BLaER1 (cell line): ENCODE data around the gene ACTR5.
A peak's percentile ranks its signal among the peaks of the same experiment; 100 is the strongest.
"Not testable (repeated sequence)": the region's sequence is repeated elsewhere in the genome, so short reads cannot be mapped to it uniquely, and the experiment has no call there.

Source experiments
- H3K27ac ChIP-seq: shearing (Covaris generic); formaldehyde crosslinking; 2 replicates; pipeline ENCODE4 v1.8.1; 2022
- H3K27me3 ChIP-seq: shearing (Covaris generic); formaldehyde crosslinking; 2 replicates; pipeline ENCODE4 v1.8.1; 2022
- H3K36me3 ChIP-seq: shearing (Covaris generic); formaldehyde crosslinking; 2 replicates; pipeline ENCODE4 v1.8.1; 2022
- H3K4me1 ChIP-seq: shearing (Covaris generic); formaldehyde crosslinking; 2 replicates; pipeline ENCODE4 v1.8.1; 2022
- H3K4me2 ChIP-seq: shearing (Covaris generic); formaldehyde crosslinking; 2 replicates; pipeline ENCODE4 v1.8.1; 2022
- H3K4me3 ChIP-seq: shearing (Covaris generic); formaldehyde crosslinking; 2 replicates; pipeline ENCODE4 v1.8.1; 2022
- H3K9ac ChIP-seq: shearing (Covaris generic); formaldehyde crosslinking; 2 replicates; pipeline ENCODE4 v1.8.1; 2022
- H3K9me3 ChIP-seq: shearing (Covaris generic); formaldehyde crosslinking; 2 replicates; pipeline ENCODE4 v1.8.1; 2022
- H4K20me1 ChIP-seq: shearing (Covaris generic); formaldehyde crosslinking; 2 replicates; pipeline ENCODE4 v1.8.1; 2022
- Cebpa-rat ChIP-seq: shearing (Covaris generic); IDR thresholded peaks from 2 replicates; pipeline ENCODE4 v1.8.1; 2022

Gene ACTR5

GRCh38 chr20:38811769-38812168, 63.5 kb downstream of the ACTR5 start:
- Histone ChIP-seq H3K9me3 (peaks cover 6% of the 10 kb centered on the region; the same call in 1 of the 2 replicates), H4K20me1 (peaks cover 42% of the 10 kb centered on the region), H3K27ac (peak overlapping the region; percentile 72), H3K9ac (no peak overlapping the region; the same call in 1 of the 2 replicates), H3K27me3 (no peaks in the 10 kb centered on the region), H3K4me2 (peak overlapping the region; percentile 93), H3K4me1 (peaks cover 68% of the 10 kb centered on the region), H3K4me3 (no peak overlapping the region), H3K36me3 (0 out of 2 replicates have a peak, but pooled peaks cover under 1% of the 10 kb centered on the region)
- no peak for TF ChIP-seq Cebpa-rat

GRCh38 chr20:38812182-38812581, 63.9 kb downstream of the ACTR5 start:
- no peaks in the 10 kb centered on the region for H3K27me3 ChIP-seq
- H3K36me3 ChIP-seq = peaks cover 4% of the 10 kb centered on the region; the same call in 1 of the 2 replicates
- H3K9ac ChIP-seq = peak overlapping the region; percentile 26; the same call in 1 of the 2 replicates
- peaks cover 10% of the 10 kb centered on the region; the same call in 1 of the 2 replicates for H3K9me3 ChIP-seq
- H3K27ac ChIP-seq = peak overlapping the region; percentile 72
- H4K20me1 ChIP-seq = peaks cover 40% of the 10 kb centered on the region
- peaks cover 64% of the 10 kb centered on the region for H3K4me1 ChIP-seq
- no peak for TF ChIP-seq Cebpa-rat
- no peak overlapping the region for H3K4me3 ChIP-seq
- peak overlapping the region; percentile 93 for H3K4me2 ChIP-seq

GRCh38 chr20:38812709-38813573, 64.7 kb downstream of the ACTR5 start:
- Histone ChIP-seq H3K9ac (peak overlapping the region; percentile 26; the same call in 1 of the 2 replicates), H3K9me3 (peaks cover 14% of the 10 kb centered on the region; the same call in 1 of the 2 replicates), H3K4me3 (no peak overlapping the region), H4K20me1 (peaks cover 34% of the 10 kb centered on the region), H3K36me3 (peaks cover 8% of the 10 kb centered on the region; the same call in 1 of the 2 replicates), H3K4me1 (peaks cover 60% of the 10 kb centered on the region), H3K27ac (peak overlapping the region; percentile 72), H3K27me3 (no peaks in the 10 kb centered on the region), H3K4me2 (peak overlapping the region; percentile 93)
- TF ChIP-seq Cebpa-rat = no peak

DNA sequence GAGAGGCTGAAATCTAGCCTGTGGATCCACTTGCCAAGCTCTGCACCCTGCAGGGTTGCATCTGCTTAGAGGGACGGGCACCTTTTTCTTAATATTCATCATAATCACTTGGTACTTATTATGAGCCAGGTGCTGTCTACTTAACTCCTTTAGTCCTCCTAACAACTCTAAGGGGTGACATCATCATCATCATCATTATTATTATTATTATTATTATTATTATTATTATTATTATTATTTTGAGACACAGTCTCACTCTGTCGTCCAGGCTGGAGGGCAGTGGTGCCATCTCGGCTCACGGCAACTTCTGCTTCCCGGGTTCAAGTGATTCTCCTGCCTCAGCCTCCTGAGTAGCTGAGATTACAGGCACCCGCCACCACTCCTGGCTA, 65.3 kb downstream of the ACTR5 start:
- H3K27ac ChIP-seq, H3K27me3 ChIP-seq, H3K4me3 ChIP-seq, H3K36me3 ChIP-seq, H3K9ac ChIP-seq: not testable (repeated sequence)
- peaks cover 60% of the 10 kb centered on the region for H3K4me1 ChIP-seq
- H3K9me3 ChIP-seq = peaks cover 14% of the 10 kb centered on the region; the same call in 1 of the 2 replicates
- H3K4me2 ChIP-seq = peak overlapping the region; percentile 93
- H4K20me1 ChIP-seq = peaks cover 34% of the 10 kb centered on the region

- Histone ChIP-seq H3K9ac (no peak overlapping the region), H3K36me3 (peaks cover 8% of the 10 kb centered on the region; the same call in 1 of the 2 replicates), H3K4me3 (no peak overlapping the region), H3K27me3 (no peaks in the 10 kb centered on the region), H4K20me1 (peaks cover 22% of the 10 kb centered on the region), H3K4me1 (peaks cover 43% of the 10 kb centered on the region), H3K9me3 (peaks cover 16% of the 10 kb centered on the region; the same call in 1 of the 2 replicates), H3K4me2 (no peak overlapping the region), H3K27ac (no peak overlapping the region)
- TF ChIP-seq Cebpa-rat = no peak
Observed at GRCh38 chr20:38815446-38815845, 67.2 kb downstream of the ACTR5 start.

GRCh38 chr20:38818113-38819065, 70.1 kb downstream of the ACTR5 start:
- Histone ChIP-seq H3K36me3 (peaks cover 20% of the 10 kb centered on the region; the same call in 1 of the 2 replicates), H3K4me1 (peaks cover 21% of the 10 kb centered on the region), H4K20me1 (peaks cover 7% of the 10 kb centered on the region; the same call in 1 of the 2 replicates), H3K4me3 (no peak overlapping the region), H3K9me3 (peaks cover 27% of the 10 kb centered on the region), H3K4me2 (no peak overlapping the region; the same call in 1 of the 2 replicates), H3K9ac (no peak overlapping the region), H3K27ac (no peak overlapping the region), H3K27me3 (no peaks in the 10 kb centered on the region)
- no peak for TF ChIP-seq Cebpa-rat
